ENCODE data around the gene KRT80.

DNA sequence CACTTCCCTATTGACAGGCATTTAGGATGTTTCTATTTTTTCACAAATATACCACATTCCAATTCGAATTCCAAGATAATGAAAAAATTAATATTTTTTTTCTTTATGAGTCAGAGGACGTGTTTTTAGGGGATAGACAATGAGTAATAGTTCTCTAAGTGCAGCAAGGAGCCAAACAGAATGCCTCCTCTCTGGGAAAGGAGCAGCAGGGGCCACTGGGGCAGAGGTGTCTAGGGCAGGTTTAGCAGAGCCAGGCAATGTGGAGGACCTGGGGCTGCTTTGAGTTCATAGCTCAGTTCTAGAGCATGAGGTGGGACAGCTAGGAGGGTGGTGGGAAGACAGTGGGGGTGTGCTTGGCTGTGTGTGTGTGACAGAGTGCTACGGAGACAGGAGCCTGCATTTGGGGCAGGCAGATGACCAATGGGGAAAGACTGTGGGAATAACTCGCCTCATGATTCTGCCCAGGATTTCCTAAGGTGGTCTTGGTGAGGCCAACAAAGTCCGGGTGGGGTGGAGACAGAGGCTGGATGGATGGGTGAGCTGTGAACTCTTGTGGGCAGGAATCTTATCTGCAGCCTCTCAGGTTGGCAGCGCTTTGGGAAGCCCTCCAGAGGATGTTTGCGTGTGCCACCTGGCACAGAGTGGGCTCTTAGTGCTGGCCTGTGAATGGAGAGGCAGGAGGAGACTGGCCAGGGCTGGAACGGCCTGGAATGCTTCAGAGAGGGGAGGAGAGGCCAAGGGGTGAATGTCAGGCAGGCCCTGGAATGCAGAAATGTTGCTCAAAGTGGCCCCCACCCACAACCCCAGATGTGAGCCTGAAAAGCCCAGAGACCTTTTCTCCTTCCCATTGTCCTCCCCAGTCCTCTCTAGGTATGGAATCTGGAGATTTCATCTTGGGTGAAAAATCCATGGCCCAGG, 38.8 kb upstream of the KRT80 start:
- TF ChIP-seq, protein P1, sequence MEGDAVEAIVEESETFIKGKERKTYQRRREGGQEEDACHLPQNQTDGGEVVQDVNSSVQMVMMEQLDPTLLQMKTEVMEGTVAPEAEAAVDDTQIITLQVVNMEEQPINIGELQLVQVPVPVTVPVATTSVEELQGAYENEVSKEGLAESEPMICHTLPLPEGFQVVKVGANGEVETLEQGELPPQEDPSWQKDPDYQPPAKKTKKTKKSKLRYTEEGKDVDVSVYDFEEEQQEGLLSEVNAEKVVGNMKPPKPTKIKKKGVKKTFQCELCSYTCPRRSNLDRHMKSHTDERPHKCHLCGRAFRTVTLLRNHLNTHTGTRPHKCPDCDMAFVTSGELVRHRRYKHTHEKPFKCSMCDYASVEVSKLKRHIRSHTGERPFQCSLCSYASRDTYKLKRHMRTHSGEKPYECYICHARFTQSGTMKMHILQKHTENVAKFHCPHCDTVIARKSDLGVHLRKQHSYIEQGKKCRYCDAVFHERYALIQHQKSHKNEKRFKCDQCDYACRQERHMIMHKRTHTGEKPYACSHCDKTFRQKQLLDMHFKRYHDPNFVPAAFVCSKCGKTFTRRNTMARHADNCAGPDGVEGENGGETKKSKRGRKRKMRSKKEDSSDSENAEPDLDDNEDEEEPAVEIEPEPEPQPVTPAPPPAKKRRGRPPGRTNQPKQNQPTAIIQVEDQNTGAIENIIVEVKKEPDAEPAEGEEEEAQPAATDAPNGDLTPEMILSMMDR (IDR thresholded peaks at IDR 0.05) = no peak
- no peak for TF ChIP-seq ZFX (IDR thresholded peaks at IDR 0.05; ENCODE audit: borderline replicate concordance)

Measured in 22Rv1 (cell line).